Ovary (tissue), 9 donors: ENCODE measurements around the gene FAF2. TPM values are rescaled to one million over a fixed set of nuclear protein-coding genes. Genes with fewer than 3 reads are reported as not detected.

Source experiments
- DNase-seq, 5 donors: peaks; one replicate each; pipeline ENCODE4 v3.0.0-alpha.2; 2019 to 2020
- H3K27ac ChIP-seq, 2 donors: fragments of 200-600 bp; one replicate each; pipeline versions ENCODE4 v1.5.1 to v1.8.0; 2019 to 2022
- H3K27me3 ChIP-seq: fragments of 200-600 bp; one replicate; pipeline ENCODE4 v1.8.0; 2022
- H3K36me3 ChIP-seq: fragments of 200-600 bp; sonication (generic); one replicate; pipeline ENCODE4 v1.5.1; 2019
- H3K4me1 ChIP-seq: one replicate; pipeline ENCODE4 v1.8.1; 2013; ENCODE audit warnings: mild to moderate bottlenecking, moderate library complexity; ENCODE audit not compliant: insufficient read depth
- H3K4me3 ChIP-seq: fragments of 200-600 bp; sonication (generic); one replicate; pipeline ENCODE4 v1.5.1; 2017
- H3K9me3 ChIP-seq, 2 donors: fragments of 200-600 bp in 1 of 2; sonication (generic) in 1 of 2; one replicate each; pipeline versions ENCODE4 v1.5.1 to v1.8.1; 2013 to 2019; ENCODE audit warnings: mild to moderate bottlenecking in 1 of 2, moderate library complexity in 1 of 2
- CTCF ChIP-seq, 3 donors: fragments of 450-650 bp in 2 of 3; fragments of 200-600 bp in 1 of 3; IDR thresholded peaks; one replicate each; pipeline versions ENCODE4 v1.5.1 to v1.8.0; 2016 to 2022; ENCODE audit warnings: antibody characterized with exemption in 3 of 3, mild to moderate bottlenecking in 1 of 3
- EP300 ChIP-seq: sonication (generic); formaldehyde crosslinking; IDR thresholded peaks from one replicate; pipeline ENCODE4 v1.6.1; 2017; ENCODE audit warnings: antibody characterized with exemption
- POLR2A ChIP-seq: fragments of 450-650 bp; IDR thresholded peaks from one replicate; pipeline ENCODE4 v1.6.1; 2017; ENCODE audit warnings: antibody characterized with exemption, mild to moderate bottlenecking, moderate library complexity
- WGBS, 3 donors: extraction: QIAGEN DNeasy Blood & Tissue Kit in 1 of 3; methylation state at CpG; one replicate each; pipeline versions ENCODE4 v1.1.5 to v1.1.7; 2013 to 2017; 5-methylcytosine and 5-hydroxymethylcytosine counted together
- intact Hi-C, 4 donors: fragments of 100-400 bp; cut with DNase I; formaldehyde crosslinking; loops; one replicate each; pipeline versions ENCODE4 v1.11.0 to v1.15.1; 2022 to 2023
- polyA plus RNA-seq, 2 donors: library from polyadenylated mRNA; stranded (reverse); fragments of 200-250 nt in 1 of 2; fragments of 350-450 nt in 1 of 2; fragmentation: Illumina TruSeq in 1 of 2; extraction: RNeasy Lipid Tissue Mini Kit (QIAGEN cat#74804) in 1 of 2; gene quantifications; one replicate each; pipeline ENCODE4 v1.2.3, GENCODE V29; 2013 to 2014
- total RNA-seq, 7 donors: library from RNA; depleted of rRNA in 2 of 7; stranded (reverse); fragments of >200 nt in 2 of 7; fragmentation: NEBNext Ultra II Directional in 3 of 7; extraction: Animal tissue kit (Norgen Biotek cat#: 25700) in 3 of 7; gene quantifications; one replicate each; pipeline versions ENCODE4 v1.1.0 to v1.2.4, GENCODE V29; 2016 to 2023
- donor health status: DM: no; HTN: no; CAD: no; lungs with moderate emphysema.
- donor health status: DM: no; HTN: no; CAD: no.
- donor health status: Bipolar disorder and iron deficiency.
- donor health status: DM: yes; HTN: yes; CAD: no.
- donor health status: DM: no; HTN: no; CAD: no.
- donor health status: DM: yes; HTN: yes; CAD: no.

Gene FAF2
- total and polyA plus RNA-seq, 9 donors = 17.2 to 46.7 (median 34.4) TPM

DNA sequence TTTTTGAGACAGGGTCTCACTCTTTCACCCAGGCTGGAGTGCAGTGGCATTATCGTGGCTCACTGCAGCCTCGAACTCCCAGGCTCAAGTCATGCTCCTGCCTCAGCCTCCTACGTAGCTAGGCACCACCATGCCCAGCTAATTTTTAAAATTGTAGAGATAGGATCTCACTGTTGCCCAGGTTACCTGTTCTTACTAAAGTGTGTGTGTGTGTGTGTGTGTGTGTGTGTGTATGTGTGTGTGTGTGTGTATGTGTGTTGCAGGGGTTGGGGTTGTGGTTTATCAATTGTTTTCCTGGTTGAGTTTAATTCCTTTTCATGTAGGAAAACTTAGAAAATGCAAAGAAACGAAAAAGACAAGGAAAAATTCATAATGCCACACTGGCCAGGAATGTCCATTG is 67.2 kb downstream of the FAF2 start:
- no peak for TF ChIP-seq CTCF (IDR thresholded peaks at IDR 0.05)
- TF ChIP-seq POLR2A = no peak
- TF ChIP-seq EP300 = no peak
- intact Hi-C loops = no loop called here
- Histone ChIP-seq H3K27ac (no peak overlapping the region), H3K4me3 (no peak overlapping the region), H3K9me3 (no peaks in the 10 kb centered on the region), H3K4me1 (no peaks in the 10 kb centered on the region), H3K27me3 (no peaks in the 10 kb centered on the region), H3K36me3 (no peaks in the 10 kb centered on the region)
- WGBS, 3 donors = 74 to 85% (median 79%) methylated on average over 4 of the region's 4 CpGs
- DNase-seq = no peak

DNA sequence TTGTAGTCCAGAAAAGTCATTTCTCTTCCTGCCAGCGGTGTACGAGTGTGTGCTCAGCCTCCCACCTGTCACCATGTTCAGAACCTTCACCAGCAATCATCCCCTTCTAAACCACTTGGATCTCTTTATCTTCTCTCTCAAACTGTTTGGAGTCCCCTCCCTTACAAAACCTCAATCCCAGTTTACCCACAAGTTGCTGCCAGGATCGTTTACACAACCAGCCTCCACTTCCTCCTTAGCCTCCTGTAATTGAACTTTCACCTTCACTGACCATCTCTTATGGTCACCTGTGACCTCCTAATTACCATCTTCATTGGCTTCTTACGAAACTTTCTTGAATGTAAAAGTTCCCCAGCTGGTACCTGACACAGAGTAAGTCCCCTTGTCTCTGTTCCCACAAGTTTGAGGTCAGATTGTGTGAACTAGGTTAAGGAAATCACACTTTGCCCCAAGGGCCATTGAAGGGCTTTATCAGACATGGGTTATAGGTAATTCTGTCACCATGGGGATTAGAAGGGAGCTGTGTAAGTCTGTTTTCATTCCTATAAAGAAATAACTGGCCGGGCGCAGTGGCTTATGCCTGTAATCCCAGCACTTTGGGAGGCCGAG is 69.0 kb downstream of the FAF2 start:
- H3K9me3 ChIP-seq = no peaks in the 10 kb centered on the region
- no peaks in the 10 kb centered on the region for H3K36me3 ChIP-seq
- H3K4me3 ChIP-seq = no peak overlapping the region
- DNase-seq = no peak
- H3K27me3 ChIP-seq = no peaks in the 10 kb centered on the region
- TF ChIP-seq CTCF (IDR thresholded peaks at IDR 0.05) (no peak), POLR2A (no peak)
- WGBS, 3 donors = 62 to 66% (median 64%) methylated on average over 7 of the region's 7 CpGs
- H3K27ac ChIP-seq = no peak overlapping the region
- no peaks in the 10 kb centered on the region for H3K4me1 ChIP-seq
- intact Hi-C loops = no loop called here

- no peak for DNase-seq
- WGBS, 3 donors = 65 to 68% (median 66%) methylated on average over 16 of the region's 16 CpGs
- H3K27ac ChIP-seq = no peak overlapping the region
- no peaks in the 10 kb centered on the region for H3K36me3 ChIP-seq
- H3K4me3 ChIP-seq = no peak overlapping the region
- H3K4me1 ChIP-seq = no peaks in the 10 kb centered on the region
- intact Hi-C loops = loop anchor here in 1 of 4 donors (5.0 kb wide), 1 partner anchor 63 kb away; no protein-coding TSS in a partner anchor
- no peaks in the 10 kb centered on the region for H3K9me3 ChIP-seq
- no peaks in the 10 kb centered on the region for H3K27me3 ChIP-seq
- TF ChIP-seq CTCF (IDR thresholded peaks at IDR 0.05) (no peak), POLR2A (no peak), EP300 (no peak)
These were observed 71.9 kb downstream of the FAF2 start for GRCh38 chr5:176519810-176520720.

GRCh38 chr5:176521286-176521685 is 73.1 kb downstream of the FAF2 start:
- no peaks in the 10 kb centered on the region for H3K9me3 ChIP-seq
- H3K4me3 ChIP-seq = no peak overlapping the region
- H3K36me3 ChIP-seq = no peaks in the 10 kb centered on the region
- H3K27ac ChIP-seq = no peak overlapping the region
- no peaks in the 10 kb centered on the region for H3K27me3 ChIP-seq
- H3K4me1 ChIP-seq = no peaks in the 10 kb centered on the region
- no peak for DNase-seq
- 78 to 85% (median 80%) methylated on average over 7 of the region's 7 CpGs for WGBS, 3 donors
- TF ChIP-seq CTCF (IDR thresholded peaks at IDR 0.05) = no peak
- TF ChIP-seq EP300 = no peak
- no peak for TF ChIP-seq POLR2A
- intact Hi-C loops = loop anchor here in 1 of 4 donors (5.0 kb wide), 1 partner anchor 64 kb away; no protein-coding TSS in a partner anchor
